NCI-H524 (cell line): ENCODE measurements around the gene AP2A2.

Experiments
- DNase-seq, 2 experiments: peaks; one replicate each; lab custom pipeline; 2025; lab: John Stamatoyannopoulos, UW

Gene AP2A2

GRCh38 chr11:898540-899190 lies 27.0 kb upstream of the AP2A2 start:
- peak in 1 of 2 experiments; percentile 20 for DNase-seq

GRCh38 chr11:899724-900123 lies 25.9 kb upstream of the AP2A2 start:
- DNase-seq: no peak

- no peak for DNase-seq
These were observed 25.1 kb upstream of the AP2A2 start for GRCh38 chr11:900545-900944.

GRCh38 chr11:901452-902061 lies 24.1 kb upstream of the AP2A2 start:
- no peak for DNase-seq

- no peak for DNase-seq
These were observed 21.3 kb upstream of the AP2A2 start for GRCh38 chr11:904380-904779.

GRCh38 chr11:905952-906351 lies 19.7 kb upstream of the AP2A2 start:
- no peak for DNase-seq

- DNase-seq: no peak
These were observed 18.0 kb upstream of the AP2A2 start for GRCh38 chr11:907668-908067.

GRCh38 chr11:908273-908672 lies 17.4 kb upstream of the AP2A2 start:
- no peak for DNase-seq

- DNase-seq: no peak
These were observed 16.3 kb upstream of the AP2A2 start for GRCh38 chr11:909406-909805.

GRCh38 chr11:910044-910588 lies 15.6 kb upstream of the AP2A2 start:
- no peak for DNase-seq

- peak; percentile 43 to 72 for DNase-seq
These were observed 15.1 kb upstream of the AP2A2 start, which contains the start of gene CHID1 for GRCh38 chr11:910589-911030. CHID1 (minus strand) TSS chr11:910810; CDS start chr11:904816, 5,994 bp downstream.

GRCh38 chr11:911031-911889 lies 14.4 kb upstream of the AP2A2 start:
- DNase-seq: no peak

- no peak for DNase-seq
These were observed 13.8 kb upstream of the AP2A2 start for GRCh38 chr11:911890-912219.

GRCh38 chr11:912266-912665 lies 13.4 kb upstream of the AP2A2 start:
- DNase-seq: no peak

- DNase-seq: no peak
These were observed 12.6 kb upstream of the AP2A2 start for GRCh38 chr11:913043-913442.

- DNase-seq: no peak
These were observed 11.5 kb upstream of the AP2A2 start for GRCh38 chr11:914204-914603.

- DNase-seq: no peak
These were observed 10.7 kb upstream of the AP2A2 start for GRCh38 chr11:914747-915501.

GRCh38 chr11:917426-917825 lies 8.2 kb upstream of the AP2A2 start:
- no peak for DNase-seq

GRCh38 chr11:921921-922678 lies 3.6 kb upstream of the AP2A2 start:
- no peak for DNase-seq

- no peak for DNase-seq
These were observed 1.8 kb upstream of the AP2A2 start for GRCh38 chr11:923691-924405.
